NCI-H1092 treated with DMSO at 0.1 percent for 48 hours (cell line): ENCODE data around the gene PCDHAC1.
"Not testable (repeated sequence)": the region's sequence is repeated elsewhere in the genome, so short reads cannot be mapped to it uniquely, and the experiment has no call there.

ENCODE experiments used
- DNase-seq: peaks from one replicate; lab custom pipeline; 2025; lab: John Stamatoyannopoulos, UW

Gene PCDHAC1, protein sequence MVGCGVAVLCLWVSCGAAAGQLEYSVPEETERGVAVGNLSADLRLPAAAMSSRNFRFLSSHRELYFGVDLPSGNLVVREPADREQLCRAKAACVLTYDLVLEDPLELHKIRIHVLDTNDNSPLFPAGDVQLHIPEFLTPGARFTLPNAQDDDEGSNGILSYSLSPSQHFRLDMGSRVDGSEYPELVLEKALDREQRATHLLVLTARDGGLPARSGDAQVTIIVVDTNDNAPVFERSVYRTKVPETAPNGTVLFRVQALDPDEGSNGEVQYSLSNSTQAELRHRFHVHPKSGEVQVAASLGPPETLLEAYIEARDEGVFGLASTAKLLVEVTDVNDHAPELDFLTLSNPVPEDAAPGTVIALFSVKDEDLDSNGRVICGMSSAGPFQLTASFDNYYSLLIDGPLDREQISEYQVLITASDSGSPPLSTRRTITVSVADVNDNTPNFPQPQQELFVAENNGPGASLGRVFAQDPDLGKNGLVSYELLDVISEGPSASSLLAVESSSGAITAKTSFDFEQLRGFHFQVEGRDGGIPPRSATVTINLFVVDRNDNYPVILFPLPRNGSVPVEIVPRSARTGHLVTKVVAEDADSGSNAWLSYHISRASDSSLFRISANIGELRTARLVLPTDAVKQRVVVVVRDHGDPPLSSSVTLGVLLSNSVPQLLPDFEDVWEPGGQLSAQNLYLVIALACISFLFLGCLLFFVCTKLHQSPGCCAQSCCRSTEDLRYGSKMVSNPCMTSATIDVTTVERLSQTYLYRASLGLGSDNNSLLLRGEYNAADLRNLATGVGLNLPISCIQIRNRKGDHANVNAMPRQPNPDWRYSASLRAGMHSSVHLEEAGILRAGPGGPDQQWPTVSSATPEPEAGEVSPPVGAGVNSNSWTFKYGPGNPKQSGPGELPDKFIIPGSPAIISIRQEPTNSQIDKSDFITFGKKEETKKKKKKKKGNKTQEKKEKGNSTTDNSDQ

GRCh38 chr5:140925806-140926442 is at the start of gene PCDHAC1:
TSS of gene PCDHAC1 (plus strand) at chr5:140926299. CDS start at chr5:140926893, 594 bp downstream.
- DNase-seq, result no peak

DNA sequence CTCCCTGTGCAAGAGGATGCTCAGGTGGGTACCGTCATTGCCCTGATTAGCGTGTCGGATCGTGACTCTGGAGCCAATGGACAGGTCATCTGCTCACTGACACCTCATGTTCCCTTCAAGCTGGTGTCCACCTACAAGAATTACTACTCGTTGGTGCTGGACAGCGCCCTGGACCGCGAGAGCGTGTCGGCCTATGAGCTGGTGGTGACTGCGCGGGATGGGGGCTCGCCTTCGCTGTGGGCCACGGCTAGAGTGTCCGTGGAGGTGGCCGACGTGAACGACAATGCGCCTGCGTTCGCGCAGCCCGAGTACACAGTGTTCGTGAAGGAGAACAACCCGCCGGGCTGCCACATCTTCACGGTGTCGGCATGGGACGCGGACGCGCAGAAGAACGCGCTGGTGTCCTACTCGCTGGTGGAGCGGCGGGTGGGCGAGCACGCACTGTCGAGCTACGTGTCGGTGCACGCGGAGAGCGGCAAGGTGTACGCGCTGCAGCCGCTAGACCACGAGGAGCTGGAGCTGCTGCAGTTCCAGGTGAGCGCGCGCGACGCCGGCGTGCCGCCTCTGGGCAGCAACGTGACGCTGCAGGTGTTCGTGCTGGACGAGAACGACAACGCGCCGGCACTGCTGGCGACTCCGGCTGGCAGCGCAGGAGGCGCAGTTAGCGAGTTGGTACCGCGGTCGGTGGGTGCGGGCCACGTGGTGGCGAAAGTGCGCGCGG is 49.4 kb upstream of the PCDHAC1 start:
- DNase-seq, result not testable (repeated sequence)

DNA sequence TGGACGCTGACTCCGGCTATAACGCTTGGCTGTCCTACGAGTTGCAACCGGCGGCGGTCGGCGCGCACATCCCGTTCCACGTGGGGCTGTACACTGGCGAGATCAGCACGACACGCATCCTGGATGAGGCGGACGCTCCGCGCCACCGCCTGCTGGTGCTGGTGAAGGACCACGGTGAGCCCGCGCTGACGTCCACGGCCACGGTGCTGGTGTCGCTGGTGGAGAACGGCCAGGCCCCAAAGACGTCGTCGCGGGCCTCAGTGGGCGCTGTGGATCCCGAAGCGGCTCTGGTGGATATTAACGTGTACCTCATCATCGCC is 48.9 kb upstream of the PCDHAC1 start:
- no peak for DNase-seq

GRCh38 chr5:140881889-140882590 is 44.1 kb upstream of the PCDHAC1 start, which contains the start of gene PCDHA13:
TSS of gene PCDHA13 (plus strand) at chr5:140882124. CDS start at chr5:140882269, 145 bp downstream.
- no peak for DNase-seq

GRCh38 chr5:140882591-140882899 is 43.6 kb upstream of the PCDHAC1 start:
- no peak for DNase-seq

DNA sequence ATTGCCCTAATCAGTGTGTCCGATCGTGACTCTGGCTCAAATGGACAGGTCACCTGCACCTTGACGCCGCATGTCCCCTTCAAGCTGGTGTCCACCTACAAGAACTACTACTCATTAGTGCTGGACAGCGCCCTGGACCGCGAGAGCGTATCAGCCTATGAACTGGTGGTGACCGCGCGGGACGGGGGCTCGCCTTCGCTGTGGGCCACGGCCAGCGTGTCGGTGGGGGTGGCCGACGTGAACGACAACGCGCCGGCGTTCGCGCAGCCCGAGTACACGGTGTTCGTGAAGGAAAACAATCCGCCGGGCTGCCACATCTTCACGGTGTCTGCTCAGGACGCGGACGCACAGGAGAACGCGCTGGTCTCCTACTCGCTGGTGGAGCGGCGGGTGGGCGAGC is 42.7 kb upstream of the PCDHAC1 start:
- no peak for DNase-seq

DNA sequence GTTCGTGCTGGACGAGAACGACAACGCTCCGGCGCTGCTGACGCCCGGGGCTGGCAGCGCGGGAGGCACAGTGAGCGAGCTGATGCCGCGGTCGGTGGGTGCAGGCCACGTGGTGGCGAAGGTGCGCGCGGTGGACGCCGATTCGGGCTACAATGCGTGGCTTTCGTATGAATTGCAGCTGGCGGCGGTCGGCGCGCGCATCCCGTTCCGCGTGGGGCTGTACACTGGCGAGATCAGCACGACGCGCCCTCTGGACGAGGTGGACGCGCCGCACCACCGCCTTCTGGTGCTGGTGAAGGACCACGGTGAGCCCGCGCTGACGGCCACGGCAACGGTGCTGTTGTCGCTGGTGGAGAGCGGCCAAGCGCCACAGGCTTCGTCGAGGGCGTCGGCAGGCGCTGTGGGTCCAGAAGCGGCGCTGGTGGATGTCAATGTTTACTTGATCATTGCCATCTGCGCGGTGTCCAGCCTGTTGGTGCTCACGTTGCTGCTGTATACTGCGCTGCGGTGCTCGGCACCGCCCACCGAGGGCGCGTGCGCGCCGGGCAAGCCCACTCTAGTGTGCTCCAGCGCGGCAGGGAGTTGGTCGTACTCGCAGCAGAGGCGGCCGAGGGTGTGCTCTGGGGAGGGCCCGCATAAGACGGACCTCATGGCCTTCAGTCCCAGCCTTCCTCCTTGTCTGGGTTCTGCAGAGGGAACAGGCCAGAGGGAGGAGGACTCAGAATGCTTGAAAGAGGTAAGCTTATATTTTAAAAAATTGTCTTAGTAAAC is 42.0 kb upstream of the PCDHAC1 start:
- DNase-seq, result no peak

GRCh38 chr5:140916325-140916724 is 9.8 kb upstream of the PCDHAC1 start:
- DNase-seq, result no peak

- DNase-seq, result no peak
Observed at GRCh38 chr5:140923601-140924000, 2.5 kb upstream of the PCDHAC1 start.

GRCh38 chr5:140926443-140927227 is 536 bp downstream of the PCDHAC1 start:
- DNase-seq, result peak; percentile 72

- no peak for DNase-seq
Observed at GRCh38 chr5:140927228-140927573, 1.1 kb downstream of the PCDHAC1 start.

DNA sequence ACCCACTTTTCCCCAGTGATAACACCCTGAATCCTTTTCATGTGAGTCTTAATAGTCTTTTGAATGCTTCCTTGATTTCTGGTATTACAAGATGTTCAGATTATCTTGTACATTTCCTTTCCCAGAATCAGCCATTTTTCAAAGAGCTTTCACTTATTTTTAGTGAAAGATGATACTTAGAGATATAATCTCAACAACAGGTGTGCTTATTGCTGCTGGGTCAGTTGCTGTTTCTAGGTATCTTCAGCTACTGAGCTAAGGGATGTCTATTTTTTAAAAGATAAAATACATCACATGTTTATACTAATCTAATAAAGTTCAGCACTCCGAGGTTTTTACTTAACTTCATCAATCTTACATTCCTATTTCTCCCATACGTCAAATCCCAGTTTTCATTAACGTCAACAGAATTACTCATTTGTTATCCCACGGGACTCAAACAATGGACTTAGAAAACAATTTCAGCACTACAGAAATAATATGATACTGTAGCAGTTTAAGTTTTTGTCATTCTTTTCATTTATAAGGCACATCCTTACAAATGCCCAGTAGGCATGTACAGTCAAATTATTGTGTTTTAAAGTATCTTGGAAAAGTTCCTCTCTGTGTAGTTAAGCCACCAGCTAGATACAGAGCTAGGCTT is 9.0 kb downstream of the PCDHAC1 start:
- DNase-seq, result no peak

GRCh38 chr5:140946578-140946977 is 20.5 kb downstream of the PCDHAC1 start:
- DNase-seq, result no peak

GRCh38 chr5:140951636-140952035 is 25.5 kb downstream of the PCDHAC1 start:
- no peak for DNase-seq

GRCh38 chr5:140953234-140953633 is 27.1 kb downstream of the PCDHAC1 start:
- DNase-seq, result no peak

GRCh38 chr5:140962190-140962589 is 36.1 kb downstream of the PCDHAC1 start:
- DNase-seq, result no peak

DNA sequence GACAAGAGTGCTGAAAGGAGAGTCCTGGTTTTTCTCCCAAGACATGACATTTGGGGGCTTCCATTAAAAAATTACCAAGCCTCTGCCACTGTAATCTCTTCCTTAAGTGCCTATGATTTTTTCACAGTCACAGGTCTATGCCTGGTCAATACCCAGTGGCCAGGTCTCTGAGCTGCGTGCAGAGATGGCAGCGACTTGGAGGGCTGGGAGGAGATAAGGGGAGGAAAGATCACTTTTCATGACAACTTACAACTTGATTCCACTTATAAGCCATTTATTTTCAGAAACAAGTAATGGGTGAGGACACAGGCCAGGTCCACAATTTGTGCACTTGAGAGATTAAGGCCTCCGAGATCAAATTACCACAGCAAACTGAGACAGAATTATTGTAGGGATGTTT is 38.3 kb downstream of the PCDHAC1 start:
- no peak for DNase-seq

DNA sequence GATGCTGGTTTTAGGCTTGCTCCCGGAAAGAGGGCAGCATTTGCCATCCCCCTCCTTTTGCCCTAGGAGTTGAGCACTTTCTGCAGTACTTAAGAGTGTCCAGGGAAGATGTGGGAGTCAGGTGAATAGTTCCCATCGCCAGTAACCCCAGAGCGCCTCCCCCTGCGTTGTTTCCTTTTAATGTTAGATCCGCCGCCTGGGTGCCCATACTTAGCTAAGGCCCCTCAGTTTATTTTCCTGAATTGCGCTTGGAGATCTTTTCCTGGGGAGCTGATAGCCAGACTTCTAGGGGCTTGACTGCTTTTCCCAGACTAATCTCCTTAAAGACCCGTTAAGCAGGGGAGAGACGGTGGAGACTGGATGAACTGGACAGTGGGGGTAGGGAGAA is 39.8 kb downstream of the PCDHAC1 start:
- DNase-seq, result peak; percentile 33
